Kidney epithelial cell (primary cell): ENCODE data around the gene CEL. TPM values are rescaled to one million over a fixed set of nuclear protein-coding genes. Genes with fewer than 3 reads are reported as not detected.

Experiments
- DNase-seq: peaks from one replicate; pipeline ENCODE4 v3.0.0-alpha.2; 2010; ENCODE audit warnings: low read depth
- H3K27me3 ChIP-seq: 2 replicates; pipeline ENCODE4 v1.6.0; 2011; ENCODE audit warnings: low read length; ENCODE audit not compliant: control insufficient read depth, insufficient read depth
- H3K36me3 ChIP-seq: 2 replicates; pipeline ENCODE4 v1.5.1; 2011; ENCODE audit warnings: low read length; ENCODE audit not compliant: control insufficient read depth, insufficient read depth
- H3K4me3 ChIP-seq: 2 replicates; pipeline ENCODE4 v1.5.1; 2011; ENCODE audit warnings: low read depth, mild to moderate bottlenecking, control low read depth, low read length
- total RNA-seq: library from RNA; depleted of rRNA; stranded (reverse); fragments of >200 nt; gene quantifications from 2 replicates; pipeline ENCODE4 v1.2.3, GENCODE V29; 2015
- TF ChIP-seq, protein P1 (sequence below): IDR thresholded peaks from 2 replicates; pipeline ENCODE4 v1.5.1; 2011; ENCODE audit warnings: mild to moderate bottlenecking, moderate library complexity, low read length, control low read depth, inconsistent platforms; ENCODE audit not compliant: insufficient read depth, poor library complexity, severe bottlenecking

The CEL gene
- total RNA-seq, 1 donor from 2014 or later: 1.2 TPM

GRCh38 chr9:133054194-133054890 lies 7.4 kb upstream of the CEL start:
- no peak overlapping the region for H3K4me3 ChIP-seq
- H3K36me3 ChIP-seq: peaks cover 8% of the 10 kb centered on the region

DNA sequence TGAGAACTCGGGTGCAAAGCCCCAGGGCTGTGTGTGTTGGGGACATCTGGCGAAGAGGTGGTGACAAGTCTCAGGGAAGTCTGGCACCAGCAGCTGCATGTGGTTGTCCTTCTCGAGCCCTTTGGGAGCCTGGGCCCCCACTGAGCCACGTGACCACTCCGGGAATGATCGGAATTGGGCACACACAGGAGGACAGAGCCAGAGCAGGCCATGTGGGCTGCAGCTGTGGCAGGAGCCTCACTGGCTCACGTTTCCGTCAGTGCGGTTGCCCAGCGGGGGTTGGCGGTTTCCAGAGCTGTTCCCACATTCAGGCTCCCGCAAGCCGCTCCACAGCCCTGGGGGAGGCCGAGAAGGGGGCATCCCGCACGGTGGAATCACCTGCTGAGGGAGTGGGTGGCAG lies 6.8 kb upstream of the CEL start:
- no peak for DNase-seq
- Histone ChIP-seq H3K36me3 (peaks cover 8% of the 10 kb centered on the region), H3K4me3 (no peak overlapping the region), H3K27me3 (no peaks in the 10 kb centered on the region)
- TF ChIP-seq, protein P1, sequence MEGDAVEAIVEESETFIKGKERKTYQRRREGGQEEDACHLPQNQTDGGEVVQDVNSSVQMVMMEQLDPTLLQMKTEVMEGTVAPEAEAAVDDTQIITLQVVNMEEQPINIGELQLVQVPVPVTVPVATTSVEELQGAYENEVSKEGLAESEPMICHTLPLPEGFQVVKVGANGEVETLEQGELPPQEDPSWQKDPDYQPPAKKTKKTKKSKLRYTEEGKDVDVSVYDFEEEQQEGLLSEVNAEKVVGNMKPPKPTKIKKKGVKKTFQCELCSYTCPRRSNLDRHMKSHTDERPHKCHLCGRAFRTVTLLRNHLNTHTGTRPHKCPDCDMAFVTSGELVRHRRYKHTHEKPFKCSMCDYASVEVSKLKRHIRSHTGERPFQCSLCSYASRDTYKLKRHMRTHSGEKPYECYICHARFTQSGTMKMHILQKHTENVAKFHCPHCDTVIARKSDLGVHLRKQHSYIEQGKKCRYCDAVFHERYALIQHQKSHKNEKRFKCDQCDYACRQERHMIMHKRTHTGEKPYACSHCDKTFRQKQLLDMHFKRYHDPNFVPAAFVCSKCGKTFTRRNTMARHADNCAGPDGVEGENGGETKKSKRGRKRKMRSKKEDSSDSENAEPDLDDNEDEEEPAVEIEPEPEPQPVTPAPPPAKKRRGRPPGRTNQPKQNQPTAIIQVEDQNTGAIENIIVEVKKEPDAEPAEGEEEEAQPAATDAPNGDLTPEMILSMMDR: no peak

More at GRCh38 chr9:133054194-133054890, 7.4 kb upstream of the CEL start:
- no peaks in the 10 kb centered on the region for H3K27me3 ChIP-seq
- DNase-seq: no peak
- TF ChIP-seq, protein P1: no peak

- TF ChIP-seq, protein P1: no peak
- Histone ChIP-seq H3K4me3 (no peak overlapping the region), H3K27me3 (no peaks in the 10 kb centered on the region), H3K36me3 (peaks cover 6% of the 10 kb centered on the region)
- DNase-seq: no peak
Measured at GRCh38 chr9:133055788-133056420, 5.9 kb upstream of the CEL start.

DNA sequence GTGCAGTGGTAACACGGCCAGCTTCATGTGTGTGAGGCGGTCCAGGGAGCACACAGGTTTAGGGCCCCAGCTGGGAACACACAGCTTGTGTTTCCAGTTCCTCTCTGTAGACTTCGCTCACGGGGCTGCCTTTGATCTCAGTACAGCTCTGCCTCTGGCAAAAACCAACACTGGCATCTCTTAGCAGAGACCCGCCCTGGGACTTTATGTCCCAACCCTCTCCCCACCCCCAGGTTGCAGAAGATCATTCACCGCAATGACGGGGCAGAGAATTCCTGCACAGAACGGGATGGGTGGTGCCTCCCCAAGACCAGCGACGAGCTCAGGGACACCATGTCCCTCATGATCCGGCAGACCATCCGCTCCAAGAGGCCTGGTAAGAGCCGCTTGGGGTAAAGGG lies 5.2 kb upstream of the CEL start:
- Histone ChIP-seq H3K27me3 (no peaks in the 10 kb centered on the region), H3K36me3 (peaks cover 6% of the 10 kb centered on the region), H3K4me3 (no peak overlapping the region)
- TF ChIP-seq, protein P1: no peak
- DNase-seq: no peak

GRCh38 chr9:133057006-133057405 lies 4.8 kb upstream of the CEL start:
- TF ChIP-seq, protein P1: no peak
- no peak for DNase-seq
- peaks cover 5% of the 10 kb centered on the region for H3K36me3 ChIP-seq

More at GRCh38 chr9:133057006-133057405, 4.8 kb upstream of the CEL start:
- H3K4me3 ChIP-seq: no peak overlapping the region
- H3K27me3 ChIP-seq: no peaks in the 10 kb centered on the region
